SK-N-SH (cell line): ENCODE measurements around the gene HEPHL1. TPM values are rescaled to one million over a fixed set of nuclear protein-coding genes. Genes with fewer than 3 reads are reported as not detected.
"Not testable (repeated sequence)": the region's sequence is repeated elsewhere in the genome, so short reads cannot be mapped to it uniquely, and the experiment has no call there.

Experiments used
- CTCF ChIA-PET: fragments of 300-600, 350-600 bp; formaldehyde crosslinking; extraction: SDS; loops from one replicate; lab custom pipeline; 2021; lab: Yijun Ruan, JAX
- POLR2A ChIA-PET: fragments of 350-600 bp; sonication (Branson Sonifier 250); formaldehyde crosslinking; extraction: SDS; loops from one replicate; lab custom pipeline; 2020; ENCODE audit warnings: antibody characterized with exemption, inconsistent platforms; lab: Yijun Ruan, JAX
- DNase-seq: peaks from one replicate; pipeline ENCODE4 v3.0.0; 2012
- H2AFZ ChIP-seq: fragments of 200-600 bp; sonication (generic); 2 replicates; pipeline ENCODE4 v1.8.1; 2016; ENCODE audit warnings: antibody characterized with exemption, mild to moderate bottlenecking, low read depth
- H3F3A ChIP-seq: fragments of 200-600 bp; sonication (generic); replicated peaks from 2 replicates; pipeline ENCODE3; 2016; ENCODE audit warnings: antibody characterized with exemption, mild to moderate bottlenecking; ENCODE audit not compliant: insufficient read depth
- H3K27ac ChIP-seq, 2 experiments: fragments of 200-500 bp in 1 of 2; fragments of 200-600 bp in 1 of 2; sonication (Bioruptor generic) in 1 of 2; sonication (generic), shearing (Covaris generic) in 1 of 2; 2 replicates each; pipeline versions ENCODE4 v1.5.1 to v1.6.1; 2014 to 2016; ENCODE audit warnings: low read depth in 2 of 2, inconsistent platforms in 1 of 2, low read length in 1 of 2, mild to moderate bottlenecking in 1 of 2, mixed read lengths in 1 of 2
- H3K27me3 ChIP-seq: fragments of 200-600 bp; sonication (generic), shearing (Covaris generic); 2 replicates; pipeline ENCODE4 v1.6.1; 2016; ENCODE audit warnings: mixed run types; ENCODE audit not compliant: insufficient read depth
- H3K36me3 ChIP-seq, 2 experiments: fragments of 200-500 bp in 1 of 2; fragments of 200-600 bp in 1 of 2; sonication (Bioruptor generic) in 1 of 2; sonication (generic) in 1 of 2; replicated peaks in 1 of 2; 2 replicates each; pipeline versions ENCODE3 to v1.5.1; 2014 to 2016; ENCODE audit warnings: low read length in 1 of 2, mild to moderate bottlenecking in 1 of 2; ENCODE audit not compliant: insufficient read depth in 2 of 2, control insufficient read depth in 1 of 2
- H3K4me1 ChIP-seq, 2 experiments: fragments of 200-500 bp in 1 of 2; fragments of 200-600 bp in 1 of 2; sonication (Bioruptor generic) in 1 of 2; sonication (generic), shearing (Covaris generic) in 1 of 2; 2 replicates each; pipeline versions ENCODE4 v1.5.1 to v1.6.1; 2014 to 2016; ENCODE audit warnings: low read depth in 1 of 2, low read length in 1 of 2, mixed run types in 1 of 2; ENCODE audit not compliant: insufficient read depth in 2 of 2, control insufficient read depth in 1 of 2
- H3K4me2 ChIP-seq: fragments of 200-600 bp; sonication (generic), shearing (Covaris generic); 2 replicates; pipeline ENCODE4 v1.6.1; 2017; ENCODE audit warnings: mixed run types
- H3K4me3 ChIP-seq, 2 experiments: fragments of 200-500 bp in 1 of 2; fragments of 200-600 bp in 1 of 2; sonication (Bioruptor generic) in 1 of 2; sonication (generic), shearing (Covaris generic) in 1 of 2; 2 replicates each; pipeline versions ENCODE4 v1.5.1 to v1.8.1; 2014 to 2016; ENCODE audit warnings: low read depth in 2 of 2, inconsistent platforms in 1 of 2, low read length in 1 of 2, mild to moderate bottlenecking in 1 of 2, mixed read lengths in 1 of 2, moderate library complexity in 1 of 2
- H3K79me2 ChIP-seq: fragments of 200-600 bp; sonication (generic); 2 replicates; pipeline ENCODE4 v1.8.1; 2017; ENCODE audit warnings: mild to moderate bottlenecking; ENCODE audit not compliant: insufficient read depth
- H3K9ac ChIP-seq: fragments of 200-600 bp; sonication (generic); 2 replicates; pipeline ENCODE4 v1.6.1; 2017; ENCODE audit warnings: mixed run types
- H3K9me2 ChIP-seq: fragments of 200-600 bp; sonication (generic); 2 replicates; pipeline ENCODE4 v1.6.1; 2017; ENCODE audit warnings: mixed run types
- H3K9me3 ChIP-seq: fragments of 200-600 bp; sonication (generic); 2 replicates; pipeline ENCODE4 v1.6.1; 2017; ENCODE audit warnings: mixed run types, mild to moderate bottlenecking, moderate library complexity
- H4K20me1 ChIP-seq: fragments of 200-600 bp; sonication (generic); 2 replicates; pipeline ENCODE4 v1.6.1; 2017; ENCODE audit warnings: mild to moderate bottlenecking, mixed run types; ENCODE audit not compliant: insufficient read depth
- EZH2phosphoT487 ChIP-seq: fragments of 200-600 bp; sonication (generic); IDR thresholded peaks from 2 replicates; pipeline ENCODE4 v1.6.1; 2017; ENCODE audit warnings: low read depth, mixed run types, mild to moderate bottlenecking, antibody characterized with exemption, moderate library complexity, borderline replicate concordance
- FOXM1 ChIP-seq: IDR thresholded peaks from 2 replicates; pipeline ENCODE4 v1.4.0; 2012; ENCODE audit warnings: low read depth, mild to moderate bottlenecking
- GABPA ChIP-seq: IDR thresholded peaks from 2 replicates; pipeline ENCODE4 v1.4.0; 2012; ENCODE audit warnings: low read depth, mild to moderate bottlenecking
- GATA2 ChIP-seq: sonication (generic); formaldehyde crosslinking; IDR thresholded peaks from 2 replicates; pipeline ENCODE4 v1.5.0; 2020; ENCODE audit warnings: mild to moderate bottlenecking, missing genetic modification reagents
- MEF2A ChIP-seq: IDR thresholded peaks from 2 replicates; pipeline ENCODE4 v1.4.0; 2012; ENCODE audit warnings: low read depth, borderline replicate concordance
- MXI1 ChIP-seq: IDR thresholded peaks from 2 replicates; pipeline ENCODE4 v1.6.1; 2012; ENCODE audit warnings: mild to moderate bottlenecking, low read depth, low read length, improper control_type of control experiment
- NFIC ChIP-seq: IDR thresholded peaks from 2 replicates; pipeline ENCODE4 v1.4.0; 2012; ENCODE audit warnings: borderline replicate concordance
- NRF1 ChIP-seq: IDR thresholded peaks from 2 replicates; pipeline ENCODE4 v1.6.1; 2012; ENCODE audit warnings: low read depth, mild to moderate bottlenecking, low read length
- RCOR1 ChIP-seq: fragments of 150-350 bp; IDR thresholded peaks from 2 replicates; pipeline ENCODE4 v1.6.1; 2017; ENCODE audit warnings: antibody characterized with exemption, low read length
- RXRA ChIP-seq: IDR thresholded peaks from 2 replicates; pipeline ENCODE4 v1.4.0; 2012; ENCODE audit warnings: low read depth, mild to moderate bottlenecking, borderline replicate concordance
- SIN3A ChIP-seq: IDR thresholded peaks from 2 replicates; pipeline ENCODE4 v1.6.1; 2012; ENCODE audit warnings: low read depth, mild to moderate bottlenecking, low read length, moderate library complexity, borderline replicate concordance
- TEAD4 ChIP-seq: IDR thresholded peaks from 2 replicates; pipeline ENCODE4 v1.4.0; 2012; ENCODE audit warnings: mild to moderate bottlenecking, borderline replicate concordance; ENCODE audit not compliant: insufficient read depth
- WGBS: methylation state at CpG from one replicate; pipeline ENCODE4 v1.1.6; 2017; ENCODE audit warnings: low lambda C conversion rate; 5-methylcytosine and 5-hydroxymethylcytosine counted together
- polyA plus RNA-seq, 3 experiments: library from polyadenylated mRNA; depleted of rRNA; stranded (reverse); fragments of >200 nt; gene quantifications; 2 replicates each; pipeline ENCODE4 v1.2.3, GENCODE V29; 2012
- TF ChIP-seq, protein P1 (sequence below): fragments of 150-350 bp; IDR thresholded peaks from 2 replicates; pipeline ENCODE4 v1.6.1; 2017; ENCODE audit warnings: antibody characterized with exemption, low read length, low read depth, borderline replicate concordance
- TF ChIP-seq, protein P2 (sequence below): fragments of 150-350 bp; IDR thresholded peaks from 2 replicates; pipeline ENCODE4 v1.6.1; 2016; ENCODE audit warnings: mild to moderate bottlenecking, low read depth, low read length

HEPHL1 gene
- polyA plus RNA-seq, 1 of the 3 experiments (the other 2 are of a cell fraction): not detected

DNA sequence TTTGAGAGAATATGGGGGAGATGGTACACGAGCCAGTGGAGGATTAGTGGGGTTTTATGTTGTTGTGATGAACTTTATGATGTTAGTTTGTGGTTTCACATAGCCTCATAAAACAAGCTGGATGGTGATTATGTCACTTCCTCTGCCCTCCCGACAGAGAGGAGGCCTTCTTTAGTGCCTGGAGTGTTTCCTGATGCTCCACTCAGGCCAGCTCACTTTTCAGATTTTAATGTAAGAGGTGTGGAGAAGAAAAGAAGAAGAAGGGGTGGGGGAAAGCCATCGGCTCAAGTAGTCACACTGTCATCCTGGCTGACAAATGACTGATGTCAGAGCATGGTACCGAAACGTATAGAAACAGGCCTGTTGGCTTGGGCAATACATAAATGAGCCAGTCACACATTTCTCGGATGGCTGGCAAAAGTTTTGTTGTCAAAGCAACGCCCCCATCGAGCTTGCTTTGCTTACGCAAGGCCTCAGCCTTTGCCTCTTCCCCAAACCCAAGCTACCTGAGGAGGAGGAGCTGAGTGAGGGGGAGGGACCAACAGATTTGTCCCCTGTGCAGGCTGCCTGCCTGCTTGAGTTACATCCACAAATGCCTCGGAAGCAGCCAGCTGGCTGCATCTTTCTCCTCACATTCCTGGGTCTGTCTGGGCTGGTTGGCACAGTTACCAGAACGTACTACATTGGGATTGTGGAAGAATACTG is at the start of gene HEPHL1 (continued):
- TF ChIP-seq RCOR1 (no peak), NFIC (no peak), RXRA (no peak), NRF1 (no peak)

DNA sequence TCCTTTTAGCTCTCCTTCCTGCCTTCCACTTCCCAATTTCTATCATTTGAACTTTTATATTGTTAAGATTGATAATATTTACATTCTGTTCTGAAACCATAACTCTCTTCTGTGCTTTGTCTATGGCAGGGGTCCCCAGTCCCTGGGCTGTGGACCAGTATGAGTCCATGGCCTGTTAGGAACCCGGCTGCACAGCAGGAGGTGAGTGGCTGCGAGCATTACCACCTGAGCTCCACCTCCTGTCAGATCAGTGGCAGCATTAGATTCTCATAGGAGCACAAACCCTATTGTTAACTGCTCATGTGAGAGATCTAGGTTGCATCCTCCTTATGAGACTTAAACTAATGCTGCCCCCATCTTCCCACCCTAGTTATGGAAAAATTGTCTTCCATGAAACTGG is 48.4 kb upstream of the HEPHL1 start:
- H4K20me1 ChIP-seq: no peaks in the 10 kb centered on the region
- no peaks in the 10 kb centered on the region for H3K4me1 ChIP-seq
- no peak overlapping the region for H3K9ac ChIP-seq
- H3K9me2 ChIP-seq: no peaks in the 10 kb centered on the region
- H3K4me3 ChIP-seq: no peak overlapping the region
- H3F3A ChIP-seq: no peaks in the 10 kb centered on the region
- no peak overlapping the region for H3K4me2 ChIP-seq
- no peaks in the 10 kb centered on the region for H3K36me3 ChIP-seq
- no peak overlapping the region for H3K27ac ChIP-seq
- H3K27me3 ChIP-seq: no peaks in the 10 kb centered on the region
- TF ChIP-seq FOXM1 (no peak), MXI1 (no peak), TEAD4 (no peak), MEF2A (no peak)
- no peaks in the 10 kb centered on the region for H3K79me2 ChIP-seq
- ChIA-PET POLR2A (no interaction called here), CTCF (no interaction called here)
- H3K9me3 ChIP-seq: no peaks in the 10 kb centered on the region
- no peak for DNase-seq
- WGBS: 0% methylated on average over 2 of the region's 2 CpGs
- no peak overlapping the region for H2AFZ ChIP-seq

DNA sequence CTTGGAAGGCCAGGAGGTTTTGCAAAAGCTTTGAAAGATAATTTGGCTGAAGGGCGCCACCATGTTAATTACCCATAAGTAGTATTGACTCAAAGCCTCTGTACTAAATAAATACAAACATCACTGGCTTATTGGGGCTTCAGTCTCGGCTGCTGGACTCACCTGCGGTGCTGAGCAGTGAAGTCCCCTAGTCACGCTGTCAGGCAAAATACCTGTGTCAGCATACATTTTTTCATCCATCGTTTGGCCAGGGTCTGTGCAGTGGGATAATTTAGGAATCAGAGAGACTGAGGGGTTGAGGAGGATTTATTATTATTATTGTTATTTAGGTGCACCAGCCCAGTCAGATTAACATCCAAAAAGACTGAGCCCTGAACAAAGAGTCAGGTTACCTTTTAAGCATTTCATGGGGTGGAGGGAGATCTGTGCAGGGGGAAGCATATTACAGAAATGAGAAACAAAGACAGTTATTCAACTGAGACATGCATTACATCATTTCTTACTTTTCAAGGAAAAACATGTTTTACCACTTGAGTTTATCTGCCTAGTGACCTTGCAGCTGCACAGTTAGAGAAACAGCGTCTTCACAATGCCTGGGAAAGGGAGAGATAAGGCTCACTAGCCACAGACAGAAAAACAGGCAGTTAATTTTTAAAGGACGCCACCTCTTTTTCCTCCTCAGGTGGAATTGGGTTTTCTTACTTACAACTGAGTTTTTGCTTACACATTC is 47.7 kb upstream of the HEPHL1 start:
- 26% methylated on average over 7 of the region's 7 CpGs for WGBS
- H3K79me2 ChIP-seq, H3K4me1 ChIP-seq, POLR2A ChIA-PET, CTCF ChIA-PET, DNase-seq, H2AFZ ChIP-seq, H3K36me3 ChIP-seq, H3K27ac ChIP-seq, H3K9ac ChIP-seq, H4K20me1 ChIP-seq, H3F3A ChIP-seq, H3K27me3 ChIP-seq, H3K4me3 ChIP-seq, H3K9me2 ChIP-seq, H3K9me3 ChIP-seq, H3K4me2 ChIP-seq: not testable (repeated sequence)

DNA sequence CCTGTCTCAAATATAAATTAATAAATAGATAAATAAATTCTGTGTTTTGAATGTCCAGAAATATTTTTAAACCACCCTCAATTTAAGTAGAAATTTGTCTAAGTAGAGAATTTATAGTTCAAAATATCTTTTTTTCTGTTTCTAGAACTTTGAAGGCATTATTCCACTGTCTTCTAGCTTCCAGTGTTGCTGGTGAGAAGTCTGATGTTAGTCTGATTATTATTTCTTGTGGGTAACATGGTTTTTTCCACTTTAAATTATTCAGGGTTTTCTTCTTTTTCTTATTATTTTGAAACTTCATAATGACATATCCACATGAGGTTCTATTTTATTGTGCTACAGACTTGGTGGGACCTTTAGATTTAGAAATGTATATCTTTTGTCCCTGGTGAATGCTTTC is 46.4 kb upstream of the HEPHL1 start:
- TF ChIP-seq GABPA: no peak
- TF ChIP-seq SIN3A: no peak
- TF ChIP-seq EZH2phosphoT487: no peak
- TF ChIP-seq, protein P1, sequence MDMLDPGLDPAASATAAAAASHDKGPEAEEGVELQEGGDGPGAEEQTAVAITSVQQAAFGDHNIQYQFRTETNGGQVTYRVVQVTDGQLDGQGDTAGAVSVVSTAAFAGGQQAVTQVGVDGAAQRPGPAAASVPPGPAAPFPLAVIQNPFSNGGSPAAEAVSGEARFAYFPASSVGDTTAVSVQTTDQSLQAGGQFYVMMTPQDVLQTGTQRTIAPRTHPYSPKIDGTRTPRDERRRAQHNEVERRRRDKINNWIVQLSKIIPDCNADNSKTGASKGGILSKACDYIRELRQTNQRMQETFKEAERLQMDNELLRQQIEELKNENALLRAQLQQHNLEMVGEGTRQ: no peak
- TF ChIP-seq, protein P2, sequence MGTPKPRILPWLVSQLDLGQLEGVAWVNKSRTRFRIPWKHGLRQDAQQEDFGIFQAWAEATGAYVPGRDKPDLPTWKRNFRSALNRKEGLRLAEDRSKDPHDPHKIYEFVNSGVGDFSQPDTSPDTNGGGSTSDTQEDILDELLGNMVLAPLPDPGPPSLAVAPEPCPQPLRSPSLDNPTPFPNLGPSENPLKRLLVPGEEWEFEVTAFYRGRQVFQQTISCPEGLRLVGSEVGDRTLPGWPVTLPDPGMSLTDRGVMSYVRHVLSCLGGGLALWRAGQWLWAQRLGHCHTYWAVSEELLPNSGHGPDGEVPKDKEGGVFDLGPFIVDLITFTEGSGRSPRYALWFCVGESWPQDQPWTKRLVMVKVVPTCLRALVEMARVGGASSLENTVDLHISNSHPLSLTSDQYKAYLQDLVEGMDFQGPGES: no peak
- TF ChIP-seq GATA2 (CRISPR knock-in tag): no peak
- TF ChIP-seq, all 33 proteins: peak for 0
- H2AFZ ChIP-seq: no peak overlapping the region
- H3K4me3 ChIP-seq: no peak overlapping the region
- no peak overlapping the region for H3K4me2 ChIP-seq
- CTCF ChIA-PET: no interaction called here
- DNase-seq: no peak
- H3K27me3 ChIP-seq: no peaks in the 10 kb centered on the region
- no peaks in the 10 kb centered on the region for H3K79me2 ChIP-seq
- H3K27ac ChIP-seq: no peak overlapping the region
- no peaks in the 10 kb centered on the region for H4K20me1 ChIP-seq
- no peak overlapping the region for H3K9ac ChIP-seq
- no peaks in the 10 kb centered on the region for H3K36me3 ChIP-seq
- H3K9me2 ChIP-seq: no peaks in the 10 kb centered on the region
- H3K4me1 ChIP-seq: no peaks in the 10 kb centered on the region
- no peaks in the 10 kb centered on the region for H3K9me3 ChIP-seq
- POLR2A ChIA-PET: interaction anchor here (0.6 kb wide), 1 partner anchor 794 kb away, joined by 3 read pairs; no protein-coding TSS in a partner anchor
- no peaks in the 10 kb centered on the region for H3F3A ChIP-seq
